ENCODE measurements around the gene FER.

Gene FER

GRCh38 chr5:108950276-108950675, 202.6 kb downstream of the FER start:
- no peak for TF ChIP-seq CTCF (IDR thresholded peaks at IDR 0.05; ENCODE audit: low read length, missing control alignments)
- DNase-seq (ENCODE audit: low read depth): no peak
- no peak overlapping the region for H3K4me3 ChIP-seq (replicated peaks; ENCODE audit: low read depth, low read length)

- DNase-seq (ENCODE audit: low read depth): no peak
- no peak overlapping the region for H3K4me3 ChIP-seq (replicated peaks; ENCODE audit: low read depth, low read length)
- TF ChIP-seq CTCF (IDR thresholded peaks at IDR 0.05; ENCODE audit: low read length, missing control alignments): no peak
These were observed 206.2 kb downstream of the FER start for GRCh38 chr5:108953940-108954339.

GRCh38 chr5:108957333-108957732, 209.6 kb downstream of the FER start:
- no peak for TF ChIP-seq CTCF (IDR thresholded peaks at IDR 0.05; ENCODE audit: low read length, missing control alignments)
- no peak overlapping the region for H3K4me3 ChIP-seq (replicated peaks; ENCODE audit: low read depth, low read length)
- DNase-seq (ENCODE audit: low read depth): no peak

GRCh38 chr5:108966910-108967309, 219.2 kb downstream of the FER start:
- no peak for DNase-seq (ENCODE audit: low read depth)
- TF ChIP-seq CTCF (IDR thresholded peaks at IDR 0.05; ENCODE audit: low read length, missing control alignments): no peak
- no peak overlapping the region for H3K4me3 ChIP-seq (replicated peaks; ENCODE audit: low read depth, low read length)

- TF ChIP-seq CTCF (IDR thresholded peaks at IDR 0.05; ENCODE audit: low read length, missing control alignments): no peak
- no peak for DNase-seq (ENCODE audit: low read depth)
- H3K4me3 ChIP-seq (replicated peaks; ENCODE audit: low read depth, low read length): no peak overlapping the region
These were observed 226.9 kb downstream of the FER start for GRCh38 chr5:108974594-108974993.

- no peak for TF ChIP-seq CTCF (IDR thresholded peaks at IDR 0.05; ENCODE audit: low read length, missing control alignments)
- H3K4me3 ChIP-seq (replicated peaks; ENCODE audit: low read depth, low read length): no peak overlapping the region
- DNase-seq (ENCODE audit: low read depth): no peak
These were observed 228.0 kb downstream of the FER start for GRCh38 chr5:108975697-108976096.

- TF ChIP-seq CTCF (IDR thresholded peaks at IDR 0.05; ENCODE audit: low read length, missing control alignments): no peak
- no peak for DNase-seq (ENCODE audit: low read depth)
- H3K4me3 ChIP-seq (replicated peaks; ENCODE audit: low read depth, low read length): no peak overlapping the region
These were observed 235.9 kb downstream of the FER start for GRCh38 chr5:108983461-108984092.

All from fibroblast of pulmonary artery (primary cell).